H1 (cell line): ENCODE data around the gene TFCP2. TPM values are rescaled to one million over a fixed set of nuclear protein-coding genes. Genes with fewer than 3 reads are reported as not detected.

Experiments used
- CTCF ChIA-PET: fragments of 300-600 bp; sonication (Branson Sonifier 250); formaldehyde crosslinking; loops from one replicate; lab custom pipeline; 2021; ENCODE audit not compliant: partially characterized antibody; lab: Charles Lee
- POLR2A ChIA-PET: fragments of 300-600 bp; sonication (Branson Sonifier 250); formaldehyde crosslinking; loops from one replicate; lab custom pipeline; 2021; ENCODE audit warnings: inconsistent platforms; ENCODE audit not compliant: partially characterized antibody; lab: Charles Lee
- DNase-seq, 2 experiments: peaks; one replicate each; pipeline versions ENCODE4 v3.0.0 to v3.0.0-alpha.2; 2010 to 2022; ENCODE audit warnings: low spot score in 2 of 2, low read depth in 1 of 2, mixed read lengths in 1 of 2
- FAIRE-seq: peaks from 2 replicates; lab custom pipeline; 2011; peaks lifted over from hg19 to GRCh38; lab: Jason Lieb, UNC
- H2AFZ ChIP-seq: 2 replicates; pipeline ENCODE4 v1.8.1; 2012; ENCODE audit warnings: low read length, inconsistent platforms
- H2AK5ac ChIP-seq: 2 replicates; pipeline ENCODE4 v1.6.1; 2013; ENCODE audit warnings: low read depth, low read length
- H2BK120ac ChIP-seq: replicated peaks from 2 replicates; pipeline ENCODE3; 2013; ENCODE audit warnings: low read depth, low read length, inconsistent platforms
- H2BK12ac ChIP-seq: 2 replicates; pipeline ENCODE4 v1.6.1; 2013; ENCODE audit warnings: low read depth, low read length
- H2BK15ac ChIP-seq: 2 replicates; pipeline ENCODE4 v1.6.1; 2013; ENCODE audit warnings: low read length
- H2BK20ac ChIP-seq: 2 replicates; pipeline ENCODE4 v1.6.1; 2013; ENCODE audit warnings: low read length
- H2BK5ac ChIP-seq: 2 replicates; pipeline ENCODE4 v1.6.1; 2013; ENCODE audit warnings: low read depth, low read length
- H3K14ac ChIP-seq: 2 replicates; pipeline ENCODE4 v1.6.1; 2013; ENCODE audit warnings: inconsistent platforms; ENCODE audit not compliant: insufficient read length
- H3K18ac ChIP-seq: 2 replicates; pipeline ENCODE4 v1.6.1; 2013; ENCODE audit warnings: low read length; ENCODE audit errors: extremely low read depth
- H3K23ac ChIP-seq: 2 replicates; pipeline ENCODE4 v1.6.1; 2013; ENCODE audit warnings: inconsistent platforms; ENCODE audit not compliant: insufficient read length
- H3K23me2 ChIP-seq: 2 replicates; pipeline ENCODE4 v1.6.1; 2013; ENCODE audit warnings: low read depth, low read length
- H3K27ac ChIP-seq: 2 replicates; pipeline ENCODE4 v1.6.1; 2011; ENCODE audit warnings: low read depth, low read length, inconsistent platforms
- H3K27me3 ChIP-seq, 4 experiments: replicated peaks in 1 of 4; 1 replicate in 1 of 4; 2 replicates in 3 of 4; pipeline versions ENCODE4 v1.6.1 to v1.8.1; 2011 to 2013; ENCODE audit warnings: low read length in 3 of 4, mild to moderate bottlenecking in 3 of 4, inconsistent platforms in 2 of 4, mixed read lengths in 2 of 4, moderate library complexity in 1 of 4; ENCODE audit not compliant: control insufficient read depth in 3 of 4, insufficient read depth in 3 of 4; ENCODE audit errors: extremely low read depth in 1 of 4
- H3K36me3 ChIP-seq, 4 experiments: 2 replicates each; pipeline versions ENCODE4 v1.6.1 to v1.8.1; 2011 to 2013; ENCODE audit warnings: mild to moderate bottlenecking in 4 of 4, low read length in 3 of 4, moderate library complexity in 2 of 4, control low read depth in 1 of 4, inconsistent platforms in 1 of 4; ENCODE audit not compliant: insufficient read depth in 4 of 4, control insufficient read depth in 2 of 4
- H3K4ac ChIP-seq: replicated peaks from 2 replicates; pipeline ENCODE3; 2013; ENCODE audit warnings: low read length, low read depth, mixed read lengths, inconsistent platforms; ENCODE audit not compliant: insufficient read length
- H3K4me1 ChIP-seq, 4 experiments: replicated peaks in 1 of 4; 1 replicate in 1 of 4; 2 replicates in 3 of 4; pipeline versions ENCODE4 v1.6.1 to v1.8.1; 2011 to 2013; ENCODE audit warnings: low read length in 3 of 4, inconsistent platforms in 2 of 4, mixed read lengths in 1 of 4; ENCODE audit not compliant: insufficient read depth in 4 of 4, control insufficient read depth in 3 of 4
- H3K4me2 ChIP-seq, 2 experiments: 2 replicates each; pipeline versions ENCODE4 v1.6.1 to v1.8.1; 2011 to 2013; ENCODE audit warnings: low read depth in 2 of 2, low read length in 2 of 2, control low read depth in 1 of 2, inconsistent platforms in 1 of 2, mild to moderate bottlenecking in 1 of 2; ENCODE audit not compliant: insufficient read depth in 1 of 2
- H3K4me3 ChIP-seq, 4 experiments: fragments of 200-600, 300-600 bp in 1 of 4; sonication (generic), shearing (Covaris generic), sonication (Bioruptor Twin) in 1 of 4; 2 replicates each; pipeline versions ENCODE4 v1.5.1 to v1.8.1; 2011 to 2016; ENCODE audit warnings: low read length in 4 of 4, low read depth in 3 of 4, control low read depth in 2 of 4, inconsistent platforms in 2 of 4, mild to moderate bottlenecking in 2 of 4, mixed read lengths in 1 of 4, moderate library complexity in 1 of 4; ENCODE audit not compliant: insufficient read depth in 2 of 4; ENCODE audit errors: extremely low read depth in 1 of 4
- H3K56ac ChIP-seq: replicated peaks from 2 replicates; pipeline ENCODE3; 2013; ENCODE audit warnings: low read depth, mild to moderate bottlenecking, mixed read lengths, low read length, inconsistent platforms; ENCODE audit not compliant: insufficient read length
- H3K79me1 ChIP-seq: 2 replicates; pipeline ENCODE4 v1.6.1; 2013; ENCODE audit warnings: low read depth, low read length, control low read depth
- H3K79me2 ChIP-seq, 2 experiments: 2 replicates each; pipeline versions ENCODE4 v1.6.1 to v1.8.1; 2012 to 2013; ENCODE audit warnings: low read length in 2 of 2, mild to moderate bottlenecking in 2 of 2, inconsistent platforms in 1 of 2; ENCODE audit not compliant: insufficient read depth in 2 of 2, control insufficient read depth in 1 of 2
- H3K9ac ChIP-seq, 4 experiments: replicated peaks in 1 of 4; 1 replicate in 1 of 4; 2 replicates in 3 of 4; pipeline versions ENCODE4 v1.6.1 to v1.8.1; 2011 to 2013; ENCODE audit warnings: low read depth in 3 of 4, low read length in 3 of 4, control low read depth in 2 of 4, mild to moderate bottlenecking in 2 of 4, moderate library complexity in 2 of 4, inconsistent platforms in 1 of 4; ENCODE audit errors: extremely low read depth in 1 of 4
- H3K9me3 ChIP-seq, 2 experiments: 2 replicates each; pipeline versions ENCODE4 v1.6.1 to v1.8.1; 2012 to 2013; ENCODE audit warnings: mild to moderate bottlenecking in 2 of 2, moderate library complexity in 2 of 2, control low read depth in 1 of 2, inconsistent platforms in 1 of 2, low read depth in 1 of 2, low read length in 1 of 2, mixed read lengths in 1 of 2; ENCODE audit not compliant: insufficient read depth in 2 of 2
- H4K20me1 ChIP-seq, 2 experiments: replicated peaks in 1 of 2; 2 replicates each; pipeline versions ENCODE3 to v1.8.1; 2011 to 2013; ENCODE audit warnings: inconsistent platforms in 2 of 2, low read length in 2 of 2, mild to moderate bottlenecking in 1 of 2; ENCODE audit not compliant: insufficient read depth in 2 of 2, control insufficient read depth in 1 of 2
- H4K5ac ChIP-seq: 2 replicates; pipeline ENCODE4 v1.6.1; 2013; ENCODE audit warnings: low read length, low read depth, mixed read lengths, inconsistent platforms; ENCODE audit not compliant: insufficient read length
- H4K8ac ChIP-seq: 2 replicates; pipeline ENCODE4 v1.8.0; 2013; ENCODE audit warnings: mild to moderate bottlenecking, moderate library complexity, low read length, inconsistent platforms; ENCODE audit not compliant: insufficient read depth; ENCODE audit errors: extremely low read depth
- H4K91ac ChIP-seq: replicated peaks from 2 replicates; pipeline ENCODE3; 2013; ENCODE audit warnings: low read length, mixed read lengths, inconsistent platforms; ENCODE audit not compliant: insufficient read length
- KDM4A ChIP-seq: IDR thresholded peaks from one replicate; pipeline ENCODE4 v1.7.1; 2012; ENCODE audit warnings: low read depth, mild to moderate bottlenecking, moderate library complexity, low read length, inconsistent platforms; ENCODE audit not compliant: severe bottlenecking
- WGBS, 2 experiments: shearing (Covaris generic) in 1 of 2; methylation state at CpG; one replicate each; pipeline versions ENCODE4 v1.1.6 to v1.1.7; 2013 to 2015; ENCODE audit warnings: low lambda C conversion rate in 2 of 2, mixed read lengths in 2 of 2, inconsistent platforms in 1 of 2, low coverage in 1 of 2, missing lambda C conversion rate in 1 of 2; ENCODE audit not compliant: insufficient replicate concordance in 2 of 2, insufficient coverage in 1 of 2, insufficient read length in 1 of 2; ENCODE audit errors: extremely low coverage in 1 of 2, missing lambda C conversion rate in 1 of 2; 5-methylcytosine and 5-hydroxymethylcytosine counted together
- polyA plus RNA-seq, 7 experiments: library from polyadenylated mRNA; depleted of rRNA in 3 of 7; stranded (reverse) in 5 of 7; unstranded in 2 of 7; fragments of >200 nt in 5 of 7; fragments of 200-250 nt in 2 of 7; gene quantifications; 1 replicate in 5 of 7; 2 replicates in 1 of 7; 4 replicates in 1 of 7; pipeline versions ENCODE4 v1.2.1 to v1.2.3, GENCODE V29; 2011 to 2013; ENCODE audit warnings: missing spikeins in 2 of 7, mixed read lengths in 2 of 7
- total RNA-seq: library from RNA; stranded (reverse); fragmentation: NEBNext Ultra II Directional; extraction: Animal tissue kit (Norgen Biotek cat#: 25700); gene quantifications from 2 replicates; pipeline ENCODE4 v1.2.1, GENCODE V29; 2021

Gene TFCP2
- total and polyA plus RNA-seq, 2 of the 8 experiments (the other 6 are each of a cell fraction or from before 2014, with no cell fraction given), result 19.8 to 49.2 TPM

- H2BK12ac ChIP-seq, result no peak overlapping the region
- no peaks in the 10 kb centered on the region for H3K36me3 ChIP-seq
- no peak overlapping the region for H2BK120ac ChIP-seq
- H2BK15ac ChIP-seq, result no peak overlapping the region
- no peaks in the 10 kb centered on the region for H3K4me1 ChIP-seq
- no peaks in the 10 kb centered on the region for H3K23me2 ChIP-seq
- no peaks in the 10 kb centered on the region for H3K27me3 ChIP-seq
- no peak for DNase-seq
- no peak overlapping the region for H3K56ac ChIP-seq
- POLR2A ChIA-PET, result interaction anchor here (0.6 to 2.1 kb wide), 5 partner anchors 10 to 38 kb away, joined by 3 to 12 read pairs (median 4); partner anchors contain the start of gene DAZAP2
- CTCF ChIA-PET, result interaction anchor here (0.6 to 1.9 kb wide), 7 partner anchors 12 to 1823 kb away, joined by 3 to 6 read pairs (median 3); no protein-coding TSS in a partner anchor
- no peak overlapping the region for H3K23ac ChIP-seq
- no peak overlapping the region for H4K91ac ChIP-seq
- H3K79me2 ChIP-seq, result no peaks in the 10 kb centered on the region
- H3K27ac ChIP-seq, result no peak overlapping the region
- no peak overlapping the region for H3K9ac ChIP-seq
- H2AK5ac ChIP-seq, result peak overlapping the region; percentile 0; the same call in 1 of the 2 replicates
- H2BK5ac ChIP-seq, result no peak overlapping the region
- H3K4me3 ChIP-seq, result no peak overlapping the region
- no peak overlapping the region for H4K5ac ChIP-seq
- H4K20me1 ChIP-seq, result no peaks in the 10 kb centered on the region
- no peaks in the 10 kb centered on the region; the same call in 1 of the 2 replicates for H3K79me1 ChIP-seq
- 62% methylated on average over 2 of the region's 2 CpGs; no CpG with 5 or more reads in 1 of the 2 experiments for WGBS, 2 experiments
- H2AFZ ChIP-seq, result no peak overlapping the region
- H3K9me3 ChIP-seq, result no peaks in the 10 kb centered on the region
- no peak overlapping the region for H3K14ac ChIP-seq
- FAIRE-seq, result no peak
- TF ChIP-seq KDM4A, result no peak
- H3K4ac ChIP-seq, result no peak overlapping the region
- H2BK20ac ChIP-seq, result no peak overlapping the region
- H3K4me2 ChIP-seq, result no peak overlapping the region
- no peak overlapping the region for H3K18ac ChIP-seq
- no peak overlapping the region for H4K8ac ChIP-seq
These were observed 37.9 kb upstream of the TFCP2 start for GRCh38 chr12:51210690-51211395.
